A549 (cell line): Measurements from ENCODE around the gene PHF23. TPM values are rescaled to one million over a fixed set of nuclear protein-coding genes. Genes with fewer than 3 reads are reported as not detected.

Experiments used
- ATAC-seq, 2 experiments: fragments of 200-7000 bp in 1 of 2; fragments of >200 bp in 1 of 2; cut with Nextera tagmentation in 1 of 2; cut with Tn5 transposase in 1 of 2; 3 replicates each; pipeline versions ENCODE4 v1.8.0 to v1.9.1; 2018 to 2020; ENCODE audit warnings: mild to moderate bottlenecking in 1 of 2, moderate library complexity in 1 of 2
- CTCF ChIA-PET: fragments of 300-600 bp; sonication (Branson Sonifier 250); formaldehyde crosslinking; extraction: SDS; loops from one replicate; lab custom pipeline; 2021; ENCODE audit warnings: antibody characterized with exemption, inconsistent platforms; lab: Yijun Ruan, JAX
- POLR2A ChIA-PET: fragments of 350-600 bp; formaldehyde crosslinking; extraction: SDS; loops from one replicate; lab custom pipeline; 2021; ENCODE audit warnings: antibody characterized with exemption, inconsistent platforms; lab: Yijun Ruan, JAX
- DNase-seq, 2 experiments: peaks; one replicate each; pipeline versions ENCODE4 v3.0.0 to v3.0.0-alpha.2; 2011 to 2016; ENCODE audit warnings: low read depth in 1 of 2, low spot score in 1 of 2
- FAIRE-seq: peaks from 2 replicates; lab custom pipeline; 2011; peaks lifted over from hg19 to GRCh38; lab: Jason Lieb, UNC
- H3K27ac ChIP-seq, 2 experiments: fragments of >200 bp; sonication (Bioruptor Twin); formaldehyde crosslinking; 3 replicates each; pipeline ENCODE4 v1.5.1; 2016 to 2017
- H3K4me1 ChIP-seq: fragments of >200 bp; sonication (Bioruptor Twin); formaldehyde crosslinking; 3 replicates; pipeline ENCODE4 v1.6.1; 2016
- H3K4me2 ChIP-seq: fragments of >200 bp; sonication (Bioruptor Twin); formaldehyde crosslinking; 3 replicates; pipeline ENCODE4 v1.6.1; 2016
- H3K4me3 ChIP-seq: fragments of >200 bp; sonication (Bioruptor Twin); formaldehyde crosslinking; 3 replicates; pipeline ENCODE4 v1.5.1; 2016
- H3K9me3 ChIP-seq: fragments of >200 bp; sonication (Bioruptor Twin); formaldehyde crosslinking; 3 replicates; pipeline ENCODE4 v1.6.1; 2016
- ATOH8 ChIP-seq: fragments of 250-450 bp; sonication (Bioruptor Pico); IDR thresholded peaks from 2 replicates; pipeline ENCODE4 v1.5.0; 2020; ENCODE audit warnings: low read depth, mild to moderate bottlenecking, moderate library complexity
- BHLHE40 ChIP-seq: IDR thresholded peaks from 2 replicates; pipeline ENCODE4 v1.6.1; 2012; ENCODE audit warnings: low read depth, low read length, inconsistent platforms
- CBX8 ChIP-seq: fragments of 200-600 bp; sonication (generic); IDR thresholded peaks from 2 replicates; pipeline ENCODE4 v1.6.1; 2016
- CEBPB ChIP-seq, 2 experiments: fragments of >200 bp in 1 of 2; sonication (Bioruptor Twin) in 1 of 2; formaldehyde crosslinking in 1 of 2; IDR thresholded peaks; 2 replicates each; pipeline ENCODE4 v1.6.1; 2012 to 2016
- CHD2 ChIP-seq: fragments of 150-350 bp; IDR thresholded peaks from 2 replicates; pipeline ENCODE4 v1.6.1; 2014; ENCODE audit warnings: low read length; ENCODE audit not compliant: partially characterized antibody
- CHD4 ChIP-seq: fragments of 200-600 bp; sonication (generic); IDR thresholded peaks from 2 replicates; pipeline ENCODE4 v1.6.1; 2016; ENCODE audit warnings: antibody characterized with exemption, mild to moderate bottlenecking, borderline replicate concordance
- CTCF ChIP-seq: fragments of >200 bp; sonication (Bioruptor Twin); formaldehyde crosslinking; IDR thresholded peaks from 3 replicates; pipeline ENCODE4 v1.5.1; 2016
- E2F6 ChIP-seq: IDR thresholded peaks from 2 replicates; pipeline ENCODE4 v1.6.1; 2012; ENCODE audit warnings: low read depth, borderline replicate concordance
- EHF ChIP-seq: fragments of 250-450 bp; sonication (Bioruptor Pico); IDR thresholded peaks from 2 replicates; pipeline ENCODE4 v1.5.0; 2020; ENCODE audit warnings: mild to moderate bottlenecking
- ELK1 ChIP-seq: fragments of 150-350 bp; IDR thresholded peaks from 2 replicates; pipeline ENCODE4 v1.6.1; 2014; ENCODE audit warnings: low read depth, mild to moderate bottlenecking, low read length
- EP300 ChIP-seq, 2 experiments: fragments of >200 bp; sonication (Bioruptor Twin); formaldehyde crosslinking; IDR thresholded peaks; 2 replicates in 1 of 2; 3 replicates in 1 of 2; pipeline ENCODE4 v1.6.1; 2016 to 2017
- FOSL2 ChIP-seq, 2 experiments: fragments of 450-650 bp in 1 of 2; fragments of >200 bp in 1 of 2; sonication (Bioruptor Twin) in 1 of 2; formaldehyde crosslinking; IDR thresholded peaks; 2 replicates each; pipeline versions ENCODE4 v1.5.0 to v1.6.1; 2016 to 2020; ENCODE audit warnings: mild to moderate bottlenecking in 1 of 2, moderate library complexity in 1 of 2
- GATA3 ChIP-seq: IDR thresholded peaks from 2 replicates; pipeline ENCODE4 v1.6.1; 2012; ENCODE audit warnings: borderline replicate concordance
- HDAC2 ChIP-seq: fragments of 200-600 bp; sonication (generic); IDR thresholded peaks from 2 replicates; pipeline ENCODE4 v1.6.1; 2016
- HMGXB4 ChIP-seq: fragments of 250-450 bp; sonication (Bioruptor Pico); IDR thresholded peaks from 2 replicates; pipeline ENCODE4 v1.5.0; 2021; ENCODE audit warnings: mild to moderate bottlenecking, moderate library complexity, borderline replicate concordance
- HOXB5 ChIP-seq: fragments of 250-450 bp; sonication (Bioruptor Pico); IDR thresholded peaks from 2 replicates; pipeline ENCODE4 v1.5.0; 2020; ENCODE audit warnings: mild to moderate bottlenecking, moderate library complexity
- KDM5A ChIP-seq: fragments of 200-600 bp; sonication (generic); IDR thresholded peaks from 2 replicates; pipeline ENCODE4 v1.6.1; 2016; ENCODE audit warnings: antibody characterized with exemption, mild to moderate bottlenecking
- MAX ChIP-seq: IDR thresholded peaks from 2 replicates; pipeline ENCODE4 v1.6.1; 2012
- MYC ChIP-seq: IDR thresholded peaks from 2 replicates; pipeline ENCODE4 v1.6.1; 2012; ENCODE audit warnings: mild to moderate bottlenecking, inconsistent platforms, low read length, improper control_type of control experiment, borderline replicate concordance
- PHF8 ChIP-seq: fragments of 200-600 bp; sonication (generic); IDR thresholded peaks from 2 replicates; pipeline ENCODE4 v1.6.1; 2016; ENCODE audit warnings: low read depth, mild to moderate bottlenecking, antibody characterized with exemption, moderate library complexity, borderline replicate concordance
- RCOR1 ChIP-seq: fragments of 150-350 bp; IDR thresholded peaks from 2 replicates; pipeline ENCODE4 v1.6.1; 2014; ENCODE audit warnings: antibody characterized with exemption, low read length, low read depth
- TFCP2L1 ChIP-seq: fragments of 250-450 bp; sonication (Bioruptor Pico); IDR thresholded peaks from 2 replicates; pipeline ENCODE4 v1.5.0; 2021; ENCODE audit warnings: mild to moderate bottlenecking
- TP53 ChIP-seq: fragments of 250-450 bp; sonication (Bioruptor Pico); IDR thresholded peaks from 2 replicates; pipeline ENCODE4 v1.5.0; 2021; ENCODE audit warnings: mild to moderate bottlenecking, moderate library complexity
- USF2 ChIP-seq: fragments of 450-650 bp; IDR thresholded peaks from 2 replicates; pipeline ENCODE4 v1.6.1; 2014; ENCODE audit warnings: antibody characterized with exemption
- ZFP36 ChIP-seq: fragments of 450-650 bp; IDR thresholded peaks from 2 replicates; pipeline ENCODE4 v1.6.1; 2014; ENCODE audit warnings: borderline replicate concordance; ENCODE audit not compliant: partially characterized antibody
- ZNF302 ChIP-seq: fragments of 250-450 bp; sonication (Bioruptor Pico); IDR thresholded peaks from 2 replicates; pipeline ENCODE4 v1.9.0; 2021; ENCODE audit warnings: inconsistent platforms, mild to moderate bottlenecking, moderate library complexity
- WGBS: methylation state at CpG from one replicate; pipeline ENCODE4 v1.1.6; 2017; ENCODE audit errors: missing lambda C conversion rate; 5-methylcytosine and 5-hydroxymethylcytosine counted together
- polyA plus RNA-seq, 4 experiments: library from polyadenylated mRNA; depleted of rRNA in 3 of 4; stranded (reverse); fragments of >200 nt; fragmentation: RNase III in 1 of 4; extraction: RNeasy Plus Mini Kit Qiagen cat#74134 plus additional on column Dnase treatment in 1 of 4; gene quantifications; 2 replicates in 3 of 4; 3 replicates in 1 of 4; pipeline ENCODE4 v1.2.3, GENCODE V29; 2011 to 2017

Gene PHF23
- polyA plus RNA-seq, 2 of the 4 experiments (the other 2 are of a cell fraction), result 52.1 to 80.2 TPM

- no peak overlapping the region for H3K27ac ChIP-seq
- WGBS, result 62% methylated on average over 8 of the region's 8 CpGs
- no peaks in the 10 kb centered on the region for H3K9me3 ChIP-seq
- FAIRE-seq (no peak), DNase-seq (no peak), ATAC-seq (no peak)
- TF ChIP-seq HMGXB4 (no peak), ZFP36 (no peak), RCOR1 (no peak), BHLHE40 (no peak), EHF (no peak), TP53 (no peak), ELK1 (no peak), EP300 (IDR thresholded peaks at IDR 0.05) (no peak), CHD2 (no peak), CTCF (no peak), HDAC2 (no peak), CHD4 (no peak), ATOH8 (no peak)
- H3K4me1 ChIP-seq, result peaks cover 11% of the 10 kb centered on the region
- ChIA-PET CTCF (interaction anchor here (0.7 to 13.5 kb wide), 15 partner anchors 12 to 281 kb away, joined by 3 to 446 read pairs (median 10); partner anchors contain the start of genes GABARAP, NEURL4 and TMEM256), POLR2A (interaction anchor here (1.0 kb wide), 1 partner anchor 17 kb away, joined by 3 read pairs; no protein-coding TSS in a partner anchor)
- H3K4me2 ChIP-seq, result no peak overlapping the region
- H3K4me3 ChIP-seq, result no peak overlapping the region
These were observed 40.2 kb upstream of the PHF23 start for GRCh38 chr17:7279448-7279847.

GRCh38 chr17:7266784-7267183, 27.5 kb upstream of the PHF23 start:
- ATAC-seq (peak; percentile 40 to 62; a peak in 3 of 6 replicates), DNase-seq (peak in 1 of 2 experiments; percentile 71), FAIRE-seq (no peak)
- H3K27ac ChIP-seq, result peak overlapping the region; percentile 43 to 83; a peak in 2 of 6 replicates
- TF ChIP-seq PHF8 (no peak), FOSL2 (IDR thresholded peaks at IDR 0.05) (no peak), FOSL2 (CRISPR knock-in tag; IDR thresholded peaks at IDR 0.05) (peak; percentile 31; the same call in 1 of the 2 replicates), GATA3 (peak; percentile 65; the same call in 1 of the 2 replicates), ZFP36 (peak; percentile 25)
- whole genome bisulfite sequencing, result 0% methylated on average over 1 of the region's 1 CpG
- ChIA-PET POLR2A (no interaction called here), CTCF (interaction anchor here (0.7 to 4.6 kb wide), 9 partner anchors 10 to 376 kb away, joined by 3 to 52 read pairs (median 6); partner anchors contain the start of gene SLC2A4)
- no peaks in the 10 kb centered on the region for H3K9me3 ChIP-seq
- peak overlapping the region; percentile 36; the same call in 2 of the 3 replicates for H3K4me2 ChIP-seq
- H3K4me3 ChIP-seq, result no peak overlapping the region
- peaks cover 46% of the 10 kb centered on the region for H3K4me1 ChIP-seq

- peak overlapping the region; percentile 73 to 83 for H3K27ac ChIP-seq
- ChIA-PET CTCF (interaction anchor here (1.1 to 4.6 kb wide), 6 partner anchors 9 to 218 kb away, joined by 3 to 52 read pairs (median 6); partner anchors contain the start of gene SLC2A4), POLR2A (interaction anchor here (0.8 kb wide), 1 partner anchor 44 kb away, joined by 4 read pairs; the partner anchor contains the start of gene DLG4)
- no peaks in the 10 kb centered on the region for H3K9me3 ChIP-seq
- peak overlapping the region; percentile 79 for H3K4me2 ChIP-seq
- H3K4me1 ChIP-seq, result peaks cover 61% of the 10 kb centered on the region
- WGBS, result 74% methylated on average over 4 of the region's 4 CpGs
- no peak overlapping the region for H3K4me3 ChIP-seq
- peak in 1 of 2 experiments; percentile 7; a peak in 2 of 6 replicates for ATAC-seq
- FAIRE-seq, result no peak
- DNase-seq, result no peak
- no peak for TF ChIP-seq MAX
- TF ChIP-seq EHF, result no peak
- TF ChIP-seq USF2, result no peak
- TF ChIP-seq E2F6, result no peak
- TF ChIP-seq HOXB5 (CRISPR knock-in tag), result no peak
- no peak for TF ChIP-seq ATOH8
- TF ChIP-seq TFCP2L1 (CRISPR knock-in tag), result no peak
- no peak for TF ChIP-seq ZNF302 (CRISPR knock-in tag)
- TF ChIP-seq FOSL2 (IDR thresholded peaks at IDR 0.05), result no peak
- no peak for TF ChIP-seq FOSL2 (CRISPR knock-in tag; IDR thresholded peaks at IDR 0.05)
- TF ChIP-seq CEBPB (IDR thresholded peaks at IDR 0.05), result no peak
- no peak for TF ChIP-seq MYC
- TF ChIP-seq CHD2, result no peak
- TF ChIP-seq KDM5A, result no peak
- TF ChIP-seq CBX8, result no peak
These were observed 24.5 kb upstream of the PHF23 start for GRCh38 chr17:7263801-7264078.
